IMR-90 (cell line): ENCODE results near the gene FNBP1L. TPM values are rescaled to one million over a fixed set of nuclear protein-coding genes. Genes with fewer than 3 reads are reported as not detected.

Experiments used
- ATAC-seq: fragments of 200-7000 bp; cut with Tn5 transposase; 2 replicates; pipeline ENCODE4 v1.9.1; 2020; ENCODE audit warnings: low read depth, mild to moderate bottlenecking, moderate library complexity
- BruUV-seq: library from RNA; stranded (reverse); fragments of 400-500 nt; replicated peaks from 2 replicates; lab custom pipeline; 2021; lab: Mats Ljungman, UMichigan
- CTCF ChIA-PET: fragments of 300-600 bp; formaldehyde crosslinking; extraction: SDS; loops from one replicate; lab custom pipeline; 2021; ENCODE audit warnings: antibody characterized with exemption; lab: Yijun Ruan, JAX
- POLR2A ChIA-PET: fragments of 300-600 bp; sonication (Branson Sonifier 250); formaldehyde crosslinking; loops from one replicate; lab custom pipeline; 2022; ENCODE audit warnings: antibody characterized with exemption; ENCODE audit not compliant: unreplicated experiment; lab: Charles Lee
- DNase-seq: peaks from one replicate; pipeline ENCODE4 v3.0.0; 2013
- H2AFZ ChIP-seq: replicated peaks from 2 replicates; pipeline ENCODE3; 2013; ENCODE audit warnings: low read length, mild to moderate bottlenecking; ENCODE audit not compliant: poor library complexity
- H2AK5ac ChIP-seq: 2 replicates; pipeline ENCODE4 v1.6.1; 2013; ENCODE audit warnings: low read depth, low read length, inconsistent platforms
- H2AK9ac ChIP-seq: replicated peaks from 2 replicates; pipeline ENCODE3; 2013; ENCODE audit warnings: mild to moderate bottlenecking, low read depth, low read length, moderate library complexity; ENCODE audit not compliant: poor library complexity
- H2BK120ac ChIP-seq: 2 replicates; pipeline ENCODE4 v1.6.1; 2013; ENCODE audit warnings: low read depth, low read length, inconsistent platforms
- H2BK15ac ChIP-seq: 3 replicates; pipeline ENCODE4 v1.6.1; 2013; ENCODE audit warnings: low read depth, low read length, inconsistent platforms
- H2BK20ac ChIP-seq: 2 replicates; pipeline ENCODE4 v1.6.1; 2013; ENCODE audit warnings: low read depth, mild to moderate bottlenecking, inconsistent platforms, low read length, moderate library complexity
- H2BK5ac ChIP-seq: 2 replicates; pipeline ENCODE4 v1.6.1; 2013; ENCODE audit warnings: mild to moderate bottlenecking, low read depth, low read length, inconsistent platforms; ENCODE audit not compliant: poor library complexity, severe bottlenecking
- H3K14ac ChIP-seq: replicated peaks from 2 replicates; pipeline ENCODE4 v1.6.1; 2013; ENCODE audit warnings: low read depth, low read length, inconsistent platforms
- H3K18ac ChIP-seq: 2 replicates; pipeline ENCODE4 v1.6.1; 2013; ENCODE audit warnings: low read depth, low read length, control low read depth
- H3K23ac ChIP-seq: 2 replicates; pipeline ENCODE4 v1.6.1; 2013; ENCODE audit warnings: low read depth, low read length, inconsistent platforms
- H3K27ac ChIP-seq: 2 replicates; pipeline ENCODE4 v1.5.1; 2013; ENCODE audit warnings: mild to moderate bottlenecking, control low read depth, low read length; ENCODE audit not compliant: insufficient read depth
- H3K27me3 ChIP-seq: 2 replicates; pipeline ENCODE4 v1.6.1; 2013; ENCODE audit warnings: low read length; ENCODE audit not compliant: control insufficient read depth, insufficient read depth
- H3K36me3 ChIP-seq: 2 replicates; pipeline ENCODE4 v1.6.1; 2013; ENCODE audit warnings: low read length, mixed read lengths; ENCODE audit not compliant: control insufficient read depth, insufficient read depth
- H3K4ac ChIP-seq: 2 replicates; pipeline ENCODE4 v1.6.1; 2013; ENCODE audit warnings: low read depth, low read length, inconsistent platforms
- H3K4me1 ChIP-seq: 2 replicates; pipeline ENCODE4 v1.6.1; 2013; ENCODE audit warnings: low read length, mixed read lengths; ENCODE audit not compliant: control insufficient read depth, insufficient read depth
- H3K4me2 ChIP-seq: 2 replicates; pipeline ENCODE4 v1.6.1; 2013; ENCODE audit warnings: low read depth, mild to moderate bottlenecking, control low read depth, low read length, moderate library complexity
- H3K4me3 ChIP-seq: 2 replicates; pipeline ENCODE4 v1.5.1; 2013; ENCODE audit warnings: low read depth, mild to moderate bottlenecking, control low read depth, low read length, moderate library complexity; ENCODE audit not compliant: insufficient read depth
- H3K56ac ChIP-seq: 2 replicates; pipeline ENCODE4 v1.6.1; 2013; ENCODE audit warnings: low read length, inconsistent platforms; ENCODE audit not compliant: insufficient read depth; ENCODE audit errors: extremely low read depth
- H3K79me1 ChIP-seq, 2 experiments: 2 replicates each; pipeline ENCODE4 v1.6.1; 2013; ENCODE audit warnings: low read length in 2 of 2, inconsistent platforms in 1 of 2, low read depth in 1 of 2
- H3K9ac ChIP-seq: 2 replicates; pipeline ENCODE4 v1.6.1; 2013; ENCODE audit warnings: low read depth, low read length, control low read depth
- H3K9me1 ChIP-seq: 2 replicates; pipeline ENCODE4 v1.6.1; 2013; ENCODE audit warnings: low read length, inconsistent platforms; ENCODE audit not compliant: insufficient read depth
- H3K9me3 ChIP-seq: 2 replicates; pipeline ENCODE4 v1.6.1; 2013; ENCODE audit warnings: low read length; ENCODE audit not compliant: control insufficient read depth, insufficient read depth
- H4K20me1 ChIP-seq: 2 replicates; pipeline ENCODE4 v1.6.1; 2013; ENCODE audit warnings: low read length, inconsistent platforms; ENCODE audit not compliant: insufficient read depth
- H4K5ac ChIP-seq: 2 replicates; pipeline ENCODE4 v1.6.1; 2013; ENCODE audit warnings: mild to moderate bottlenecking, low read depth, low read length, control low read depth
- H4K8ac ChIP-seq, 2 experiments: 2 replicates each; pipeline ENCODE4 v1.6.1; 2013; ENCODE audit warnings: low read depth in 2 of 2, low read length in 2 of 2, control low read depth in 1 of 2, inconsistent platforms in 1 of 2
- H4K91ac ChIP-seq: 2 replicates; pipeline ENCODE4 v1.6.1; 2013; ENCODE audit warnings: low read depth, low read length, inconsistent platforms; ENCODE audit not compliant: insufficient read depth
- BHLHE40 ChIP-seq: fragments of 150-350 bp; IDR thresholded peaks from 2 replicates; pipeline ENCODE4 v1.6.1; 2016; ENCODE audit warnings: mild to moderate bottlenecking, low read depth, low read length
- CEBPB ChIP-seq: IDR thresholded peaks from 2 replicates; pipeline ENCODE4 v1.6.1; 2012; ENCODE audit warnings: low read depth, low read length, improper control_type of control experiment
- CHD1 ChIP-seq: IDR thresholded peaks from 2 replicates; pipeline ENCODE4 v1.6.1; 2012; ENCODE audit warnings: low read depth, low read length, improper control_type of control experiment
- FOS ChIP-seq: fragments of 150-350 bp; IDR thresholded peaks from 2 replicates; pipeline ENCODE4 v1.6.1; 2016; ENCODE audit warnings: low read depth, low read length
- MAFK ChIP-seq: IDR thresholded peaks from 2 replicates; pipeline ENCODE4 v1.6.1; 2012; ENCODE audit warnings: low read depth, low read length, improper control_type of control experiment
- MAZ ChIP-seq: IDR thresholded peaks from 2 replicates; pipeline ENCODE4 v1.6.1; 2012; ENCODE audit warnings: low read depth, mild to moderate bottlenecking, low read length, improper control_type of control experiment, moderate library complexity, borderline replicate concordance
- MXI1 ChIP-seq: IDR thresholded peaks from 2 replicates; pipeline ENCODE4 v1.6.1; 2012; ENCODE audit warnings: low read depth, mild to moderate bottlenecking, low read length, moderate library complexity, borderline replicate concordance
- NFE2L2 ChIP-seq: fragments of 150-350 bp; IDR thresholded peaks from 2 replicates; pipeline ENCODE4 v1.6.1; 2016; ENCODE audit warnings: low read depth, mild to moderate bottlenecking, low read length
- POLR2A ChIP-seq: IDR thresholded peaks from 2 replicates; pipeline ENCODE4 v1.6.1; 2012; ENCODE audit warnings: mild to moderate bottlenecking, low read depth, low read length
- RAD21 ChIP-seq: IDR thresholded peaks from 2 replicates; pipeline ENCODE4 v1.6.1; 2012; ENCODE audit warnings: low read length, improper control_type of control experiment
- RCOR1 ChIP-seq: IDR thresholded peaks from 2 replicates; pipeline ENCODE4 v1.6.1; 2012; ENCODE audit warnings: mild to moderate bottlenecking, low read length, improper control_type of control experiment; ENCODE audit not compliant: insufficient replicate concordance
- RFX5 ChIP-seq: IDR thresholded peaks from 2 replicates; pipeline ENCODE4 v1.8.0; 2012; ENCODE audit warnings: low read depth, mild to moderate bottlenecking, low read length, moderate library complexity
- SMC3 ChIP-seq: fragments of 150-350 bp; IDR thresholded peaks from 2 replicates; pipeline ENCODE4 v1.6.1; 2016; ENCODE audit warnings: low read depth, mild to moderate bottlenecking, antibody characterized with exemption, low read length, moderate library complexity
- dilution Hi-C: fragments of 300-500 bp; cut with HindIII; formaldehyde crosslinking; loops from one replicate; pipeline ENCODE4 v1.14.3; 2018; ENCODE audit warnings: low sequenced_read_pairs; ENCODE audit not compliant: unreplicated experiment
- in situ Hi-C: fragments of 300-500 bp; cut with MboI; formaldehyde crosslinking; loops from 3 replicates; pipeline ENCODE4 v1.14.3; 2019; ENCODE audit warnings: low sequenced_read_pairs, inconsistent platforms, mixed read lengths
- intact Hi-C: fragments of 100-400 bp; cut with micrococcal nuclease; formaldehyde crosslinking; loops from 2 replicates; pipeline ENCODE4 v1.10.0; 2022
- polyA plus RNA-seq, 3 experiments: library from polyadenylated mRNA; depleted of rRNA; stranded (reverse); fragments of >200 nt; gene quantifications; 2 replicates each; pipeline ENCODE4 v1.2.3, GENCODE V29; 2012; ENCODE audit warnings: low replicate concordance in 1 of 3
- total RNA-seq: library from RNA; depleted of rRNA; stranded (reverse); fragments of >200 nt; gene quantifications from 2 replicates; pipeline ENCODE4 v1.2.3, GENCODE V29; 2012
- TF ChIP-seq, protein P1 (sequence below): fragments of 150-350 bp; IDR thresholded peaks from 2 replicates; pipeline ENCODE4 v1.6.1; 2017; ENCODE audit warnings: mild to moderate bottlenecking, antibody characterized with exemption, low read length, low read depth
- TF ChIP-seq, protein P2 (sequence below): conservative IDR thresholded peaks from 2 replicates; pipeline ENCODE4 v1.5.1; 2012; ENCODE audit warnings: mild to moderate bottlenecking, low read depth, low read length, improper control_type of control experiment
- TF ChIP-seq, protein P3 (sequence below): fragments of 150-350 bp; IDR thresholded peaks from 2 replicates; pipeline ENCODE4 v1.6.1; 2016; ENCODE audit warnings: low read depth, mild to moderate bottlenecking, low read length, moderate library complexity, borderline replicate concordance

Gene FNBP1L
- total and polyA plus RNA-seq, 2 of the 4 experiments (the other 2 are of a cell fraction): 9.3 to 15.2 TPM

DNA sequence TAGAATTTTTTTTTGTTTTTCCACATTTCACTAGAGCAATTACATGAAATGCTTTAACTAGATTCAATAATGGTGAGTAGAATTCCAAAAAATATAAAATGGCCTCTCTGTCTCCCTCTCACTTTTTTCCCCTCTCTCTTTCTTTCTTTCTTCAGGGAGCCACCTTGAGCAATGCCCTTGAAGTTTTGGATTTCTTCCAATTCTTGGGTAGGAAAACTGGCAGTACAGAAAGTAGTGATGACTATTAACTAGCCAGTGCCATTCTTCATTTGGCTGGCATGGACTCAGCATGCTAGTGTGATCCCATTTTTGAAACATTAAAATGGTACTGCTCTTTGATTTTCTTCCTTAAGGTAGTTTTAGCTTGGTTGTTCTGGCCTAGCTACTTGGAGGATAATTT lies 4.5 kb upstream of the FNBP1L start:
- H3K9ac ChIP-seq: no peak overlapping the region
- no peak overlapping the region for H4K91ac ChIP-seq
- H3K4me1 ChIP-seq: no peaks in the 10 kb centered on the region
- H3K4me2 ChIP-seq: no peak overlapping the region
- no TSS peak for BruUV-seq
- no peak overlapping the region for H2BK20ac ChIP-seq
- intact Hi-C loops (no loop called here), in situ Hi-C loops (loop anchor here (10.0 kb wide), 1 partner anchor 181 kb away; no protein-coding TSS in a partner anchor), dilution Hi-C loops (no loop called here)
- H3K4ac ChIP-seq: no peak overlapping the region
- no peak overlapping the region for H4K5ac ChIP-seq
- no peaks in the 10 kb centered on the region for H3K27me3 ChIP-seq
- H2AK9ac ChIP-seq: no peak overlapping the region
- no peak overlapping the region for H2BK120ac ChIP-seq
- no peaks in the 10 kb centered on the region for H4K20me1 ChIP-seq
- H2BK5ac ChIP-seq: no peak overlapping the region
- H4K8ac ChIP-seq: no peak overlapping the region
- no peaks in the 10 kb centered on the region for H3K9me1 ChIP-seq
- no peak overlapping the region for H3K23ac ChIP-seq
- H2AFZ ChIP-seq: no peak overlapping the region
- no peak overlapping the region for H3K56ac ChIP-seq
- H2BK15ac ChIP-seq: no peak overlapping the region
- TF ChIP-seq FOS (no peak), NFE2L2 (no peak), SMC3 (no peak), BHLHE40 (no peak), CHD1 (no peak), MAZ (no peak), CEBPB (no peak), RAD21 (no peak), POLR2A (no peak), MXI1 (no peak), RCOR1 (no peak), MAFK (no peak), RFX5 (no peak)
- TF ChIP-seq, protein P1, sequence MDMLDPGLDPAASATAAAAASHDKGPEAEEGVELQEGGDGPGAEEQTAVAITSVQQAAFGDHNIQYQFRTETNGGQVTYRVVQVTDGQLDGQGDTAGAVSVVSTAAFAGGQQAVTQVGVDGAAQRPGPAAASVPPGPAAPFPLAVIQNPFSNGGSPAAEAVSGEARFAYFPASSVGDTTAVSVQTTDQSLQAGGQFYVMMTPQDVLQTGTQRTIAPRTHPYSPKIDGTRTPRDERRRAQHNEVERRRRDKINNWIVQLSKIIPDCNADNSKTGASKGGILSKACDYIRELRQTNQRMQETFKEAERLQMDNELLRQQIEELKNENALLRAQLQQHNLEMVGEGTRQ: no peak
- TF ChIP-seq, protein P2, sequence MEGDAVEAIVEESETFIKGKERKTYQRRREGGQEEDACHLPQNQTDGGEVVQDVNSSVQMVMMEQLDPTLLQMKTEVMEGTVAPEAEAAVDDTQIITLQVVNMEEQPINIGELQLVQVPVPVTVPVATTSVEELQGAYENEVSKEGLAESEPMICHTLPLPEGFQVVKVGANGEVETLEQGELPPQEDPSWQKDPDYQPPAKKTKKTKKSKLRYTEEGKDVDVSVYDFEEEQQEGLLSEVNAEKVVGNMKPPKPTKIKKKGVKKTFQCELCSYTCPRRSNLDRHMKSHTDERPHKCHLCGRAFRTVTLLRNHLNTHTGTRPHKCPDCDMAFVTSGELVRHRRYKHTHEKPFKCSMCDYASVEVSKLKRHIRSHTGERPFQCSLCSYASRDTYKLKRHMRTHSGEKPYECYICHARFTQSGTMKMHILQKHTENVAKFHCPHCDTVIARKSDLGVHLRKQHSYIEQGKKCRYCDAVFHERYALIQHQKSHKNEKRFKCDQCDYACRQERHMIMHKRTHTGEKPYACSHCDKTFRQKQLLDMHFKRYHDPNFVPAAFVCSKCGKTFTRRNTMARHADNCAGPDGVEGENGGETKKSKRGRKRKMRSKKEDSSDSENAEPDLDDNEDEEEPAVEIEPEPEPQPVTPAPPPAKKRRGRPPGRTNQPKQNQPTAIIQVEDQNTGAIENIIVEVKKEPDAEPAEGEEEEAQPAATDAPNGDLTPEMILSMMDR: no peak
- TF ChIP-seq, protein P3, sequence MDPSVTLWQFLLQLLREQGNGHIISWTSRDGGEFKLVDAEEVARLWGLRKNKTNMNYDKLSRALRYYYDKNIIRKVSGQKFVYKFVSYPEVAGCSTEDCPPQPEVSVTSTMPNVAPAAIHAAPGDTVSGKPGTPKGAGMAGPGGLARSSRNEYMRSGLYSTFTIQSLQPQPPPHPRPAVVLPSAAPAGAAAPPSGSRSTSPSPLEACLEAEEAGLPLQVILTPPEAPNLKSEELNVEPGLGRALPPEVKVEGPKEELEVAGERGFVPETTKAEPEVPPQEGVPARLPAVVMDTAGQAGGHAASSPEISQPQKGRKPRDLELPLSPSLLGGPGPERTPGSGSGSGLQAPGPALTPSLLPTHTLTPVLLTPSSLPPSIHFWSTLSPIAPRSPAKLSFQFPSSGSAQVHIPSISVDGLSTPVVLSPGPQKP: no peak
- ChIA-PET POLR2A (no interaction called here), CTCF (interaction anchor here (1.0 kb wide), 1 partner anchor 139 kb away, joined by 3 read pairs; no protein-coding TSS in a partner anchor)
- ATAC-seq (no peak), DNase-seq (no peak)
- no peak overlapping the region for H2AK5ac ChIP-seq
- no peak overlapping the region for H3K18ac ChIP-seq
- no peak overlapping the region for H3K14ac ChIP-seq
- no peak overlapping the region for H3K4me3 ChIP-seq
- H3K27ac ChIP-seq: no peak overlapping the region
- no peaks in the 10 kb centered on the region for H3K9me3 ChIP-seq
- H3K36me3 ChIP-seq: no peaks in the 10 kb centered on the region
- no peaks in the 10 kb centered on the region for H3K79me1 ChIP-seq
